Measurements from ENCODE around the gene RXFP3. TPM values are rescaled to one million over a fixed set of nuclear protein-coding genes. Genes with fewer than 3 reads are reported as not detected.

RXFP3 gene
- total and polyA plus RNA-seq, 2 donors (not counting 1 experiment from before 2014, with no cell fraction given): not detected

- no peaks in the 10 kb centered on the region for H3K4me1 ChIP-seq (ENCODE audit: control insufficient read depth in 2 of 2, insufficient read depth in 2 of 2, low read length in 2 of 2)
- ATAC-seq (ENCODE audit: low read depth): no peak
- no peaks in the 10 kb centered on the region for H3K79me2 ChIP-seq (ENCODE audit: control insufficient read depth, insufficient read depth, low read length)
Observed at GRCh38 chr5:33957577-33958150, 21.5 kb downstream of the RXFP3 start.

More at GRCh38 chr5:33957577-33958150, 21.5 kb downstream of the RXFP3 start:
- ChIA-PET CTCF (interaction anchor here (1.3 kb wide), 1 partner anchor 13 kb away, joined by 5 read pairs; no protein-coding TSS in a partner anchor), POLR2A (no interaction called here)
- Mint-ChIP-seq H3K9me3 (ENCODE audit: insufficient read depth) (no peaks in the 10 kb centered on the region), H3K27ac (no peak overlapping the region), H3K4me3 (no peak overlapping the region), H3K4me1 (no peaks in the 10 kb centered on the region), H3K27me3 (peaks cover 29% of the 10 kb centered on the region)
- intact Hi-C loops (cut with micrococcal nuclease): no loop called here
- H3K4me3 ChIP-seq (ENCODE audit: control extremely low read depth in 1 of 5, extremely low read depth in 1 of 5, insufficient read depth in 1 of 5, low read depth in 2 of 5, low read length in 4 of 5): no peak overlapping the region
- H3K4me2 ChIP-seq (replicated peaks; ENCODE audit: low read depth, low read length, poor library complexity, severe bottlenecking): no peak overlapping the region
- H3K9me3 ChIP-seq (ENCODE audit: control extremely low read depth in 1 of 3, control insufficient read depth in 2 of 3, insufficient read depth in 1 of 3, low read length in 2 of 3): peaks cover 0 to 5% (median 3%) of the 10 kb centered on the region in 3 donors
- TF ChIP-seq EZH2 (IDR thresholded peaks at IDR 0.05; ENCODE audit: borderline replicate concordance, insufficient read depth, low read depth, low read length, poor library complexity, severe bottlenecking): no peak
- TF ChIP-seq CTCF (IDR thresholded peaks at IDR 0.05): no peak
- H3K27ac ChIP-seq (ENCODE audit: low read length in 2 of 2): no peak overlapping the region
- no CpG with 5 or more reads among the region's 2 CpGs for WGBS (ENCODE audit: insufficient coverage)
- H4K20me1 ChIP-seq (ENCODE audit: control insufficient read depth, insufficient read depth, low read length, poor library complexity, severe bottlenecking): no peaks in the 10 kb centered on the region
- no peak for DNase-seq
- H3K9ac ChIP-seq (ENCODE audit: low read length): no peak overlapping the region
- peaks cover 0 to 4% (median 2%) of the 10 kb centered on the region in 4 experiments for H3K27me3 ChIP-seq (replicated peaks in 1 of 4; ENCODE audit: control extremely low read depth in 1 of 4, control insufficient read depth in 3 of 4, insufficient read depth in 4 of 4, low read length in 3 of 4)
- H2AFZ ChIP-seq (ENCODE audit: insufficient read depth, low read depth, low read length, poor library complexity, severe bottlenecking): no peak overlapping the region
- H3K36me3 ChIP-seq (replicated peaks in 1 of 2; ENCODE audit: control extremely low read depth in 1 of 2, control insufficient read depth in 1 of 2, extremely low read depth in 1 of 2, insufficient read depth in 2 of 2, low read length in 1 of 2): no peaks in the 10 kb centered on the region

Data from B cell (primary cell).